HG03439 (cell line): ENCODE measurements around the gene SALL4.
"Not testable (repeated sequence)": the region's sequence is repeated elsewhere in the genome, so short reads cannot be mapped to it uniquely, and the experiment has no call there.

Experiments
- ATAC-seq: cut with Tn5 transposase; IDR thresholded peaks from one replicate; pipeline ENCODE4 v1.9.1; 2021; ENCODE audit warnings: mild to moderate bottlenecking, moderate library complexity; ENCODE audit not compliant: unreplicated experiment

SALL4 gene

GRCh38 chr20:51739722-51740249 is 62.5 kb downstream of the SALL4 start:
- ATAC-seq = no peak

DNA sequence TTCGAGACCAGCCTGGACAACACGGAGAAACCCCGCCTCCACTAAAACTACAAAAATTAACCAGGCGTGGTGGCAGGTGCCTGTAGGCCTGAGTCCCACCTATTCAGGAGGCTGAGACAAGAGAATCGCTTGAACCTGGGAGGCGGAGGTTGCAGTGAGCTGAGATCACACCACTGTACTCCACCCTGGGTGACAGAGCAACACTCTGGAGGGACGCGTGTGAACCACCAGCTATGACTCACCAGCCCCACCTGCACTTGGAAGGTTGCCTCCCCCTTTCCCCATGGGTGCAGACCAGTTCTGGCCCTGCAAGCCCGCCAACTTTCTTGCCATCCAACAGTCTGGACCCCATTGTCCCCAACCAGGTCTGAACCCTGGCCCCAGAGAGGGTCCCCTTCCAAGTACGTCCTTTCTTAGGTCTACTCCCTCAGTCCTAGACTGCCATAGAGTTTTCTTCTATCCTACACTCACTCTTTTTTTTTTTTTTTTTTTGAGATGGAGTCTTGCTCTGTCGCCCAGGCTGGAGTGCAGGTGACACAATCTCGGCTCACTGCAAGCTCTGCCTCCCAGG is 63.4 kb downstream of the SALL4 start:
- no peak for ATAC-seq

- ATAC-seq = not testable (repeated sequence)
These were observed 64.1 kb downstream of the SALL4 start for GRCh38 chr20:51738261-51738660.

DNA sequence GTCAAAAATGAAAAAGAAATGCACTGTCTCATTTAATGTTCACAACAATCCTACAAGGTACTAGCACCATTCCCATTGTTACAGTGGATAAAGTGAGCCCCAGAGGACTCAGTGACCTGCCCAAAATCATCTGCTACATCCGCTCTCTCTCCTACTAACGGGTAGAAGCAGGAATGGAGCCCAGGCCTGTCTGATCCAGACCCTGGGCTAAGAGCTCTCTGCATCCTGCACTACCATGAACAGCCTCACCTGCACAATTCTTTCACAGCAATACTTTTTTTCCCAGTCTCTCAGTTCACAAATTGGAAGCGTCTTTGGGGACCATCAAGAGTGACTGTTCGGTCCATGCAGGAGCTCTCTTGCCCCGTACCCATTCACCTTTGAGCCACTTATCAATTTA is 65.4 kb downstream of the SALL4 start:
- ATAC-seq = no peak

DNA sequence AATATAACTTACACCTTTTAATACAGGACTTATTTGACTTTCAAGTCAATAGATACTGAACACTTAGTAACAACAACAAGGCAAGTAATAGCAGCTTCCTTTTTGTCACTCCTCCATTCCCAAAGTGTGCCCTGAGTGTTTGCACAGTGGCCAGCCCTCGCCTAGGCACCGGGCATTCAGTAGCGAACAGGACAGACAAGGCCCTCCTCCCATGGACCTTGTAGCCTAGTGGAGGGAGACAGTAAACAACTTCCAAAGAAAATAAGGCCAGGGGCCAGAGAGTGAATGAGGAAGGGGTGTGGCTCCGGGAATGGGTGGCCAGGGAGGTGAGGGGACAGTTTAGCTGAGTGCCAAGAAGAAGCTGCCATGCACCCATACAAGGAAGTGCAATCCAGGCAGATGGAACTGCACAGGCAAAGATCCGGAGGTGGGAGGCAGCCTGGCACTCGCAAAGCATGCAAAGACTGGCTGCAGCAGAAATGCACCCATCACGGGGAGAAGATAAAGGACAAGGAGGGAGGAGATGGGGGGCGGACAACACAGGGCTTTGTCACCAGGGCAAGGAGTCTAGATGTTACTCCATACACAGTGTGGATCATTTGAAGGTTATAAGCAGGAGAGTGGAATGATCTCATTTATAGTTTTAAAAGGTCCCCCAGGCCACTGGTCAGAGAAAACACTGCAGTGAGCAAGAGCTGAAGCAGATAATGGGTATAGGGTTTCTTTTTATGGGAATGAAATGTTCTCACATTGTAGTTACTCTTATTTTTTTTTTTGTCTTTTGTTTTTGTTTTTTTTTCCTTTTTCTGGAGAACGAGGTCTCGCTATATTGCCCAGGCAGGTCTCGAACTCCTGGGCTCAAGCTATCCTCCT is 66.4 kb downstream of the SALL4 start:
- ATAC-seq = no peak

DNA sequence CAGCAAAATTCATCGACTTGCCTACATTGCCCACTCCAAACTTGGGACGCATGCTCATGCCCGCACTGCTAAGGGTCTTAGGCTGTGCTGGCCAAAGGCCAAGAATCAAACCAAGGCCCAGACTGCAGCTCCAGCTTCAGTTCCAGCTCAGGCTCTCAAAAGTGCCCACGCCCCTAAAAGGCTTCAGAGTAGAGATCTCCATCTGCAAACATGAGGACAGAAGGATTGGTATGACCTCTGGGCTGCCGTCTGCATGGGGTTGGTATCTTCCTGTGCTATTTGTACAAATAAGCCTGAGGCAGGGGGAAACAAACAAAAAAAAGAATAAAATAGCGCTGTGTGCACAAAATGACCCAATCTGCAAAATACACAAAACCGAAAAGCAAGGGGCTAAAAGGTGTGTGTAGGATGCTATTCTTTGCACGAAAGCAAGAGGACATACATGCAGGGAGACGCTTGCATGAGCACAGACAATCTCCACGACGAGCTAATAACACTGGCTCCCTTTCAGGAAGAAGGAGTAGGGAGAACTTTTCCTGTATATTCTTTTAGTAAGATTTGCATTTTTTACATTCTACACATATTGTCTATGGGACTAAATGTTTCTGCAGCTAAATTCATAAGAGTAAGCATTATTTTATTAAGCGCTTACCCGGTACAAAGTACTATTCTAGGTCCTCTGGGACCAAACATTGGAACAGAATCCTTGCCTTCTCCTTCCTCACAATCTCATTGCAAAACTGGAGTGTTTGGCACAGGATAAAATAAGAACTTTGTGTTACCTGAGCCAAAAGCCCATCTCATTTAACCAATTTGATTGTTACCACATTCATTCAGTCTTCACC is 67.2 kb downstream of the SALL4 start:
- ATAC-seq = no peak

GRCh38 chr20:51733070-51733469 is 69.3 kb downstream of the SALL4 start:
- no peak for ATAC-seq
